GM21619 (cell line): ENCODE measurements around the gene SP140L.
"Not testable (repeated sequence)": the region's sequence is repeated elsewhere in the genome, so short reads cannot be mapped to it uniquely, and the experiment has no call there.

ENCODE experiments used
- ATAC-seq: cut with Tn5 transposase; IDR thresholded peaks from one replicate; pipeline ENCODE4 v1.9.1; 2021; ENCODE audit not compliant: unreplicated experiment

The SP140L gene

GRCh38 chr2:230323385-230324106, 3.4 kb upstream of the SP140L start:
- no peak for ATAC-seq

- ATAC-seq, result no peak
Observed at GRCh38 chr2:230324503-230324902, 2.5 kb upstream of the SP140L start.

- ATAC-seq, result no peak
Observed at GRCh38 chr2:230325316-230326243, 1.4 kb upstream of the SP140L start.

- ATAC-seq, result peak; percentile 57
Observed at GRCh38 chr2:230327418-230328154, 593 bp downstream of the SP140L start.

GRCh38 chr2:230328155-230328458, 1.1 kb downstream of the SP140L start:
- no peak for ATAC-seq

- ATAC-seq, result no peak
Observed at GRCh38 chr2:230329946-230330605, 3.1 kb downstream of the SP140L start.

GRCh38 chr2:230330725-230331124, 3.7 kb downstream of the SP140L start:
- ATAC-seq, result no peak

- no peak for ATAC-seq
Observed at GRCh38 chr2:230335461-230335863, 8.5 kb downstream of the SP140L start.

GRCh38 chr2:230335864-230336506, 9.0 kb downstream of the SP140L start:
- no peak for ATAC-seq

- not testable (repeated sequence) for ATAC-seq
Observed at GRCh38 chr2:230341936-230342528, 15.0 kb downstream of the SP140L start.

GRCh38 chr2:230343041-230343624, 16.1 kb downstream of the SP140L start:
- ATAC-seq, result not testable (repeated sequence)

GRCh38 chr2:230343747-230344146, 16.8 kb downstream of the SP140L start:
- no peak for ATAC-seq

- ATAC-seq, result no peak
Observed at GRCh38 chr2:230346465-230346864, 19.5 kb downstream of the SP140L start.

- no peak for ATAC-seq
Observed at GRCh38 chr2:230346921-230347533, 20.0 kb downstream of the SP140L start.

- peak; percentile 65 for ATAC-seq
Observed at GRCh38 chr2:230347659-230348305, 20.8 kb downstream of the SP140L start.

- ATAC-seq, result no peak
Observed at GRCh38 chr2:230348787-230349186, 21.8 kb downstream of the SP140L start.

GRCh38 chr2:230356084-230356483, 29.1 kb downstream of the SP140L start:
- no peak for ATAC-seq

- ATAC-seq, result no peak
Observed at GRCh38 chr2:230358305-230358704, 31.3 kb downstream of the SP140L start.

GRCh38 chr2:230360028-230360427, 33.0 kb downstream of the SP140L start:
- ATAC-seq, result no peak
